Spleen (tissue), 11 donors: ENCODE measurements around the gene CHD9NB. TPM values are rescaled to one million over a fixed set of nuclear protein-coding genes. Genes with fewer than 3 reads are reported as not detected.

Source experiments
- DNase-seq: peaks from one replicate; pipeline ENCODE4 v3.0.0-alpha.2; 2020
- H3K27ac ChIP-seq, 8 donors: fragments of 200-600 bp; sonication (generic) in 7 of 8; 1 replicate in 4 of 8; 2 replicates in 4 of 8; pipeline versions ENCODE4 v1.5.0 to v1.8.0; 2016 to 2021; ENCODE audit warnings: inconsistent platforms in 4 of 8, mild to moderate bottlenecking in 4 of 8, moderate library complexity in 1 of 8
- H3K27me3 ChIP-seq, 7 donors: fragments of 200-600 bp; sonication (generic) in 6 of 7; replicated peaks in 1 of 7; 1 replicate in 4 of 7; 2 replicates in 3 of 7; pipeline versions ENCODE4 v1.5.0 to v1.8.0; 2016 to 2021; ENCODE audit warnings: inconsistent platforms in 3 of 7, mild to moderate bottlenecking in 1 of 7
- H3K36me3 ChIP-seq, 6 donors: fragments of 200-600 bp; sonication (generic) in 5 of 6; 1 replicate in 4 of 6; 2 replicates in 2 of 6; pipeline versions ENCODE4 v1.5.0 to v1.8.0; 2016 to 2021; ENCODE audit warnings: inconsistent platforms in 2 of 6
- H3K4me1 ChIP-seq, 6 donors: fragments of 200-600 bp; sonication (generic) in 5 of 6; 1 replicate in 3 of 6; 2 replicates in 3 of 6; pipeline versions ENCODE4 v1.5.0 to v1.8.0; 2016 to 2021; ENCODE audit warnings: inconsistent platforms in 3 of 6
- H3K4me3 ChIP-seq, 8 donors: fragments of 200-600 bp; sonication (generic) in 7 of 8; 1 replicate in 4 of 8; 2 replicates in 4 of 8; pipeline versions ENCODE4 v1.5.0 to v1.8.0; 2016 to 2021; ENCODE audit warnings: inconsistent platforms in 4 of 8, mild to moderate bottlenecking in 4 of 8, moderate library complexity in 2 of 8
- H3K9me3 ChIP-seq, 8 donors: fragments of 200-600 bp; sonication (generic) in 7 of 8; 1 replicate in 4 of 8; 2 replicates in 4 of 8; pipeline versions ENCODE4 v1.5.0 to v1.8.0; 2016 to 2021; ENCODE audit warnings: inconsistent platforms in 4 of 8
- POLR2A ChIP-seq, 3 donors: fragments of 450-650 bp; IDR thresholded peaks; one replicate each; pipeline ENCODE4 v1.5.1; 2017; ENCODE audit warnings: antibody characterized with exemption in 3 of 3, mild to moderate bottlenecking in 1 of 3
- POLR2AphosphoS5 ChIP-seq, 3 donors: sonication (generic); formaldehyde crosslinking; IDR thresholded peaks; one replicate each; pipeline ENCODE4 v1.5.1; 2017; ENCODE audit warnings: antibody characterized with exemption in 3 of 3
- WGBS, 5 donors: extraction: QIAGEN DNeasy Blood & Tissue Kit in 3 of 5; methylation state at CpG; one replicate each; pipeline versions ENCODE4 v1.1.5 to v1.1.7; 2013 to 2018; 5-methylcytosine and 5-hydroxymethylcytosine counted together
- intact Hi-C: fragments of 100-400 bp; cut with DNase I; formaldehyde crosslinking; loops from one replicate; pipeline ENCODE4 v1.15.0; 2023; ENCODE audit warnings: low total_unique reads
- polyA plus RNA-seq, 3 donors: library from polyadenylated mRNA; stranded (reverse); fragments of 200-250 nt; gene quantifications; one replicate each; pipeline ENCODE4 v1.2.1, GENCODE V29; 2013
- total RNA-seq, 7 donors: library from RNA; depleted of rRNA in 3 of 7; stranded (reverse); fragments of >200 nt in 3 of 7; fragmentation: NEBNext Ultra II Directional in 4 of 7; extraction: Animal tissue kit (Norgen Biotek cat#: 25700) in 4 of 7; gene quantifications; one replicate each; pipeline versions ENCODE4 v1.1.0 to v1.2.1, GENCODE V29; 2016 to 2021
- TF ChIP-seq, protein P1 (sequence below), 11 experiments: fragments of 200-600 bp in 7 of 11; fragments of 450-650 bp in 4 of 11; sonication (generic) in 4 of 11; IDR thresholded peaks in 8 of 11; conservative IDR thresholded peaks in 3 of 11; 1 replicate in 7 of 11; 2 replicates in 4 of 11; pipeline versions ENCODE4 v1.4.0 to v1.8.0; 2016 to 2021; ENCODE audit warnings: antibody characterized with exemption in 11 of 11, inconsistent platforms in 4 of 11, mild to moderate bottlenecking in 1 of 11
- donor health status: healthy with polysubstance abuse.
- donor health status: DM: no; HTN: no; CAD: no; lungs with moderate emphysema.
- donor health status: DM: no; HTN: no; CAD: no.
- donor health status: Bipolar disorder and iron deficiency.
- donor health status: healthy.
- donor health status: DM: no; HTN: no; CAD: no.
- donor health status: DM: yes; HTN: yes; CAD: no.

The CHD9NB gene
- total and polyA plus RNA-seq, 10 donors: 0.10 to 0.27 TPM; not detected in 8

DNA sequence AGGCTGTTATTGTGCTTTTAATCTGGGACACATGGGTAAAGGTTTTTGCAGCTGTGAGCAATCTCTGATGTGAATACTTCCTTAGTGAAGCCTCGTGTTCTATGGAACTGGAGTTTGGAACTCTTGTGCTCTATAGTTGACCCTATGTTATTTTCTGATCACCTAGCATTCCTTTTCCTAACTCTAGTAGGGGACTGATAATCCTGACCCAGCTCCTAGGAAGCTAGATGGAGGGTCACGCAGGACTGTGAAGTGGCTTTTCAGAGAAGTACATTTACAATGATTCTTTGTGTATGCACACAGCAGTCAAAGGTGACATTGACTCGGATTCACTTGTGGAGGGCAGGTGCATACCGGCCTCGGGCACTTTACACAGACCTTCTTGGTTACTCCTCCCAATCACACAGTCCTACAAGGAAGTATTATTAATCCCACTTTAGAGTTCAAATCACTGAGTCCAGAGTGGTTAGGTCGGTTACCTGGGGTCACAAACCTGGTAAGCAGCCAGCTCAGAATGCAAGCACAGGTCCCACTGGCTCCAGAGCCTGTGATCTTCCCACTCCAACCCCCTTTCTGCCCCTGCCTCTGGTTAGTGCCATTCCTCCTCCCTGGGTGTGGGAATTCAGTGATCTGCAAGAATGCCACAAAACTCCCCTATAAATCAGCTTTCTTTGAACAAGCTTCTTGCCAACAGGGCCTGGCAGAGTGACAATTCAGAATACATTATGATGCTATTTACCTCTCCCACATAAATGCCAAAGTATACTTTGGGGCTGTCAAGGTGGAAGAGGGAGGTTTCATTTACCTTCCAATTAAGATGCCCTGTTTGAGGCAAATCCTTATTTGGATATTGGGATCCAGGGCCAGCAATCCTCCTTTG, 7.1 kb downstream of the CHD9NB start:
- intact Hi-C loops: no loop called here
- 73 to 93% (median 88%) methylated on average over 6 of the region's 6 CpGs for WGBS, 5 donors
- no peak overlapping the region for H3K4me3 ChIP-seq
- DNase-seq: no peak
- TF ChIP-seq POLR2A (IDR thresholded peaks at IDR 0.05) (no peak), POLR2AphosphoS5 (IDR thresholded peaks at IDR 0.05) (no peak)
- TF ChIP-seq, protein P1, sequence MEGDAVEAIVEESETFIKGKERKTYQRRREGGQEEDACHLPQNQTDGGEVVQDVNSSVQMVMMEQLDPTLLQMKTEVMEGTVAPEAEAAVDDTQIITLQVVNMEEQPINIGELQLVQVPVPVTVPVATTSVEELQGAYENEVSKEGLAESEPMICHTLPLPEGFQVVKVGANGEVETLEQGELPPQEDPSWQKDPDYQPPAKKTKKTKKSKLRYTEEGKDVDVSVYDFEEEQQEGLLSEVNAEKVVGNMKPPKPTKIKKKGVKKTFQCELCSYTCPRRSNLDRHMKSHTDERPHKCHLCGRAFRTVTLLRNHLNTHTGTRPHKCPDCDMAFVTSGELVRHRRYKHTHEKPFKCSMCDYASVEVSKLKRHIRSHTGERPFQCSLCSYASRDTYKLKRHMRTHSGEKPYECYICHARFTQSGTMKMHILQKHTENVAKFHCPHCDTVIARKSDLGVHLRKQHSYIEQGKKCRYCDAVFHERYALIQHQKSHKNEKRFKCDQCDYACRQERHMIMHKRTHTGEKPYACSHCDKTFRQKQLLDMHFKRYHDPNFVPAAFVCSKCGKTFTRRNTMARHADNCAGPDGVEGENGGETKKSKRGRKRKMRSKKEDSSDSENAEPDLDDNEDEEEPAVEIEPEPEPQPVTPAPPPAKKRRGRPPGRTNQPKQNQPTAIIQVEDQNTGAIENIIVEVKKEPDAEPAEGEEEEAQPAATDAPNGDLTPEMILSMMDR (IDR thresholded peaks at IDR 0.05 in 8 of 11, conservative IDR thresholded peaks at IDR 0.05 in 3 of 11): no peak
- H3K36me3 ChIP-seq: no peaks in the 10 kb centered on the region
- H3K9me3 ChIP-seq: no peaks in the 10 kb centered on the region
- H3K27ac ChIP-seq: no peak overlapping the region
- peaks cover 0 to 12% (median 6%) of the 10 kb centered on the region in 6 donors for H3K4me1 ChIP-seq
- peaks cover 0 to 8% (median 0%) of the 10 kb centered on the region in 7 donors for H3K27me3 ChIP-seq

DNA sequence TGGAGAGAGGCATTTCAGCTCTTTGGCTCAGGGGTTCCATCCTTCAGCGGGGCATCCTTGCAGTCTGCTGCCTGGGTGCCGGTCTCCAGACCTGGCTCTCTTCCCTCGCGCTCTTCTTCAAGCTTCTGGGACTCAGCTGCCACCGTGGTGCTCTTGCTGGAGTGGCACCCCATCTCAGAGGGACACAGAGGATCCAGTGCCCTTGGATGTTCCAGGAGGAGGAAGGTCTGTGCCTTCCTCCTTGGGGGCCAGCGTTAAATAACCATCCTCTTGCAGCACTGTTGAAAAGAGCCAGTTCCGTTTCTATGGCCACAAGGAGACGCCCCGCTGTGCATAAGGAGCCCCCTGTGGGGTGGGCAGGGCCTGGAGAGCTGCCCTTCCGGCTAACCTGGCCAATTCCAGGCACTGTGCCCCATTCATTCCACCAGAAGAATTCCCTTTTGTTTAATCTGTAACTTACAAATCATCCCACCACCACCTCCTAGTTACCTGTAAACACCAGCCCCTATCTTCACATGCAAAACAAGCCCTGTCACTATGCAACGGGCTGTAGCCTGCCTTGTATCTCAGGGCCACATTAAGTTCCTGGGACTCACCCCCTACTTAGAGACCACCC, 8.6 kb downstream of the CHD9NB start:
- Histone ChIP-seq H3K9me3 (no peaks in the 10 kb centered on the region), H3K27ac (no peak overlapping the region), H3K36me3 (no peaks in the 10 kb centered on the region), H3K27me3 (peaks cover 0 to 8% (median 0%) of the 10 kb centered on the region in 7 donors), H3K4me1 (peaks cover 0 to 12% (median 6%) of the 10 kb centered on the region in 6 donors), H3K4me3 (no peak overlapping the region)
- TF ChIP-seq, protein P1 (IDR thresholded peaks at IDR 0.05 in 8 of 11, conservative IDR thresholded peaks at IDR 0.05 in 3 of 11): no peak
- TF ChIP-seq POLR2A (IDR thresholded peaks at IDR 0.05) (no peak), POLR2AphosphoS5 (IDR thresholded peaks at IDR 0.05) (no peak)
- intact Hi-C loops: no loop called here
- no peak for DNase-seq
- WGBS, 5 donors: 52 to 73% (median 62%) methylated on average over 9 to 11 of the region's 11 CpGs

DNA sequence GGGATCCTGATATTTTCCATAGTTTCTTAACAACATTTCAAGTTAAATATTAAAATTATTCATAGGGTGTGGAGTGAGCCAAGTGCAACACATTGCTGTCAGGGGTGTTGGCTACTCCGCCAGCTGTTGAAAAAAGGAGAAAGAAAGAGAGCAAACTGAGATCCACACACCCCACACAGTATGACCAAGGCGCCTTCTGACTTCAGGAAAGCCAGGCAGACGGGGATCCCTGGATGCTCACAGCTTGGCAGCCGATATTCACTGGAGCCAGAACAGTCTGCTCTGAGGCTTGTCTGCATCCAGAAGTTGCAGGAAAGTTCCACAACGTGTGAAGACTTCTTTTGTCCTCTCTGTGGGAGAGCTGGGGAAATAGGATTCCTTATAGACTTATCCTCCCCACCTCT, 9.3 kb downstream of the CHD9NB start:
- no peak for DNase-seq
- H3K36me3 ChIP-seq: no peaks in the 10 kb centered on the region
- intact Hi-C loops: no loop called here
- no peaks in the 10 kb centered on the region for H3K9me3 ChIP-seq
- H3K27ac ChIP-seq: no peak overlapping the region
- 65 to 83% (median 73%) methylated on average over 5 of the region's 5 CpGs for WGBS, 5 donors
- TF ChIP-seq, protein P1 (IDR thresholded peaks at IDR 0.05 in 8 of 11, conservative IDR thresholded peaks at IDR 0.05 in 3 of 11): no peak
- TF ChIP-seq POLR2A (IDR thresholded peaks at IDR 0.05): no peak
- TF ChIP-seq POLR2AphosphoS5 (IDR thresholded peaks at IDR 0.05): no peak
- peaks cover 0 to 12% (median 6%) of the 10 kb centered on the region in 6 donors for H3K4me1 ChIP-seq
- H3K4me3 ChIP-seq: no peak overlapping the region
- H3K27me3 ChIP-seq: peaks cover 0 to 8% (median 0%) of the 10 kb centered on the region in 7 donors

DNA sequence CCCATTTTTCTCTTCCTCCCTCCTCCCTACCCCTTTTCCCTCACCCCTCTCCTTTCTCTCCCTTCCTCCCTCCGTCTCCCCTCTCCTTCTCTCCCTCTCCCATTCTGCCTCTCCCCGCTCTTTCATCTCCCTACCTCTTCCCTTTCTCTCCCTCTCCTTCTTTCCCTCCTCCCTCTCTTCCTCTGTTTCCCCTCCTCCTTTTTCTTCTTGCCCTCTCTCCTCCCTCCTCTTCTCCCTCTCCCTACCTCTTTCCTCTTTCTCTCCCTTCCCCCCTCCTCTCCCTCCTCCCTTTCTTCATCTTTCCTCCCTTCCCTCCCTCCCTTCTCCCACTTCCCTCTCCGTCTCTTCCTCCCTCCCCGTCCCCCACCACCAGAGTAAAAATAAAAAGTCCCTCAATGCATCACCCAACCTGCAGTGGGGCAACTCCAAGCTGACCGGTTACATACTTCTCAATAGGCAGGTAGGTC, 10.4 kb downstream of the CHD9NB start:
- Histone ChIP-seq H3K4me1 (peaks cover 0 to 12% (median 6%) of the 10 kb centered on the region in 6 donors), H3K27me3 (peaks cover 0 to 8% (median 0%) of the 10 kb centered on the region in 7 donors), H3K9me3 (no peaks in the 10 kb centered on the region), H3K36me3 (no peaks in the 10 kb centered on the region), H3K27ac (no peak overlapping the region), H3K4me3 (no peak overlapping the region)
- DNase-seq: no peak
- 39 to 63% (median 53%) methylated on average over 5 of the region's 5 CpGs for WGBS, 5 donors
- intact Hi-C loops: no loop called here
- TF ChIP-seq POLR2AphosphoS5 (IDR thresholded peaks at IDR 0.05): no peak
- no peak for TF ChIP-seq POLR2A (IDR thresholded peaks at IDR 0.05)
- TF ChIP-seq, protein P1 (IDR thresholded peaks at IDR 0.05 in 8 of 11, conservative IDR thresholded peaks at IDR 0.05 in 3 of 11): no peak
